A549 (cell line): Measurements from ENCODE around the gene STAMBP. TPM values are rescaled to one million over a fixed set of nuclear protein-coding genes. Genes with fewer than 3 reads are reported as not detected.

Experiments
- ATAC-seq, 2 experiments: fragments of 200-7000 bp in 1 of 2; fragments of >200 bp in 1 of 2; cut with Nextera tagmentation in 1 of 2; cut with Tn5 transposase in 1 of 2; 3 replicates each; pipeline versions ENCODE4 v1.8.0 to v1.9.1; 2018 to 2020; ENCODE audit warnings: mild to moderate bottlenecking in 1 of 2, moderate library complexity in 1 of 2
- CTCF ChIA-PET: fragments of 300-600 bp; sonication (Branson Sonifier 250); formaldehyde crosslinking; extraction: SDS; loops from one replicate; lab custom pipeline; 2021; ENCODE audit warnings: antibody characterized with exemption, inconsistent platforms; lab: Yijun Ruan, JAX
- POLR2A ChIA-PET: fragments of 350-600 bp; formaldehyde crosslinking; extraction: SDS; loops from one replicate; lab custom pipeline; 2021; ENCODE audit warnings: antibody characterized with exemption, inconsistent platforms; lab: Yijun Ruan, JAX
- DNase-seq, 2 experiments: peaks; one replicate each; pipeline versions ENCODE4 v3.0.0 to v3.0.0-alpha.2; 2011 to 2016; ENCODE audit warnings: low read depth in 1 of 2, low spot score in 1 of 2
- FAIRE-seq: peaks from 2 replicates; lab custom pipeline; 2011; peaks lifted over from hg19 to GRCh38; lab: Jason Lieb, UNC
- H3K27ac ChIP-seq, 2 experiments: fragments of >200 bp; sonication (Bioruptor Twin); formaldehyde crosslinking; 3 replicates each; pipeline ENCODE4 v1.5.1; 2016 to 2017
- H3K4me1 ChIP-seq: fragments of >200 bp; sonication (Bioruptor Twin); formaldehyde crosslinking; 3 replicates; pipeline ENCODE4 v1.6.1; 2016
- H3K4me2 ChIP-seq: fragments of >200 bp; sonication (Bioruptor Twin); formaldehyde crosslinking; 3 replicates; pipeline ENCODE4 v1.6.1; 2016
- H3K4me3 ChIP-seq: fragments of >200 bp; sonication (Bioruptor Twin); formaldehyde crosslinking; 3 replicates; pipeline ENCODE4 v1.5.1; 2016
- H3K9me3 ChIP-seq: fragments of >200 bp; sonication (Bioruptor Twin); formaldehyde crosslinking; 3 replicates; pipeline ENCODE4 v1.6.1; 2016
- CEBPB ChIP-seq, 2 experiments: fragments of >200 bp in 1 of 2; sonication (Bioruptor Twin) in 1 of 2; formaldehyde crosslinking in 1 of 2; IDR thresholded peaks; 2 replicates each; pipeline ENCODE4 v1.6.1; 2012 to 2016
- EHMT2 ChIP-seq: fragments of 200-600 bp; sonication (generic); IDR thresholded peaks from 2 replicates; pipeline ENCODE4 v1.6.1; 2016; ENCODE audit warnings: antibody characterized with exemption, low read depth, mild to moderate bottlenecking, moderate library complexity
- EP300 ChIP-seq, 2 experiments: fragments of >200 bp; sonication (Bioruptor Twin); formaldehyde crosslinking; IDR thresholded peaks; 2 replicates in 1 of 2; 3 replicates in 1 of 2; pipeline ENCODE4 v1.6.1; 2016 to 2017
- ESRRA ChIP-seq: fragments of 150-350 bp; IDR thresholded peaks from 2 replicates; pipeline ENCODE4 v1.6.1; 2014; ENCODE audit warnings: mild to moderate bottlenecking, low read length, borderline replicate concordance
- FOSB ChIP-seq: fragments of 250-450 bp; sonication (Bioruptor Pico); IDR thresholded peaks from 2 replicates; pipeline ENCODE4 v1.5.0; 2020; ENCODE audit warnings: mild to moderate bottlenecking, moderate library complexity
- FOSL2 ChIP-seq, 2 experiments: fragments of 450-650 bp in 1 of 2; fragments of >200 bp in 1 of 2; sonication (Bioruptor Twin) in 1 of 2; formaldehyde crosslinking; IDR thresholded peaks; 2 replicates each; pipeline versions ENCODE4 v1.5.0 to v1.6.1; 2016 to 2020; ENCODE audit warnings: mild to moderate bottlenecking in 1 of 2, moderate library complexity in 1 of 2
- HDAC2 ChIP-seq: fragments of 200-600 bp; sonication (generic); IDR thresholded peaks from 2 replicates; pipeline ENCODE4 v1.6.1; 2016
- JUN ChIP-seq, 2 experiments: fragments of >200 bp; sonication (Bioruptor Twin); formaldehyde crosslinking; IDR thresholded peaks; 2 replicates in 1 of 2; 3 replicates in 1 of 2; pipeline ENCODE4 v1.6.1; 2016 to 2017
- JUNB ChIP-seq: fragments of >200 bp; sonication (Bioruptor Twin); formaldehyde crosslinking; IDR thresholded peaks from 2 replicates; pipeline ENCODE4 v1.6.1; 2016
- NFE2L2 ChIP-seq: fragments of 150-350 bp; conservative IDR thresholded peaks from 2 replicates; pipeline ENCODE4 v1.6.1; 2014; ENCODE audit warnings: low read length
- PHF8 ChIP-seq: fragments of 200-600 bp; sonication (generic); IDR thresholded peaks from 2 replicates; pipeline ENCODE4 v1.6.1; 2016; ENCODE audit warnings: low read depth, mild to moderate bottlenecking, antibody characterized with exemption, moderate library complexity, borderline replicate concordance
- POLR2A ChIP-seq: IDR thresholded peaks from 2 replicates; pipeline ENCODE4 v1.6.1; 2012; ENCODE audit warnings: mild to moderate bottlenecking, low read length
- RAD21 ChIP-seq, 2 experiments: fragments of >200 bp in 1 of 2; sonication (Bioruptor Twin) in 1 of 2; formaldehyde crosslinking in 1 of 2; IDR thresholded peaks in 1 of 2; conservative IDR thresholded peaks in 1 of 2; 2 replicates in 1 of 2; 3 replicates in 1 of 2; pipeline ENCODE4 v1.6.1; 2012 to 2018; ENCODE audit warnings: inconsistent platforms in 1 of 2
- TFCP2L1 ChIP-seq: fragments of 250-450 bp; sonication (Bioruptor Pico); IDR thresholded peaks from 2 replicates; pipeline ENCODE4 v1.5.0; 2021; ENCODE audit warnings: mild to moderate bottlenecking
- TP53 ChIP-seq: fragments of 250-450 bp; sonication (Bioruptor Pico); IDR thresholded peaks from 2 replicates; pipeline ENCODE4 v1.5.0; 2021; ENCODE audit warnings: mild to moderate bottlenecking, moderate library complexity
- WGBS: methylation state at CpG from one replicate; pipeline ENCODE4 v1.1.6; 2017; ENCODE audit errors: missing lambda C conversion rate; 5-methylcytosine and 5-hydroxymethylcytosine counted together
- polyA minus RNA-seq: library from RNA; depleted of rRNA, polyadenylated mRNA; stranded (reverse); fragments of >200 nt; gene quantifications from 2 replicates; pipeline ENCODE4 v1.2.3, GENCODE V29; 2011; rRNA and poly(A)+ RNA removed
- polyA plus RNA-seq, 4 experiments: library from polyadenylated mRNA; depleted of rRNA in 3 of 4; stranded (reverse); fragments of >200 nt; fragmentation: RNase III in 1 of 4; extraction: RNeasy Plus Mini Kit Qiagen cat#74134 plus additional on column Dnase treatment in 1 of 4; gene quantifications; 2 replicates in 3 of 4; 3 replicates in 1 of 4; pipeline ENCODE4 v1.2.3, GENCODE V29; 2011 to 2017
- TF ChIP-seq, protein P1 (sequence below): fragments of 450-650 bp; IDR thresholded peaks from 2 replicates; pipeline ENCODE4 v1.6.1; 2014; ENCODE audit warnings: antibody characterized with exemption
- TF ChIP-seq, protein P2 (sequence below): IDR thresholded peaks from 2 replicates; pipeline ENCODE4 v1.6.1; 2012; ENCODE audit warnings: low read depth, borderline replicate concordance
- TF ChIP-seq, protein P3 (sequence below): IDR thresholded peaks from 2 replicates; pipeline ENCODE4 v1.6.1; 2012
- TF ChIP-seq, protein P4 (sequence below): fragments of 200-600 bp; sonication (generic); IDR thresholded peaks from 2 replicates; pipeline ENCODE4 v1.6.1; 2016; ENCODE audit warnings: antibody characterized with exemption, mild to moderate bottlenecking, moderate library complexity
- TF ChIP-seq, protein P5 (sequence below): fragments of >200 bp; sonication (Bioruptor Twin); formaldehyde crosslinking; IDR thresholded peaks from 3 replicates; pipeline ENCODE4 v1.6.1; 2016
- TF ChIP-seq, protein P6 (sequence below): IDR thresholded peaks from 2 replicates; pipeline ENCODE4 v1.6.1; 2012
- TF ChIP-seq, protein P7 (sequence below): fragments of 250-450 bp; sonication (Bioruptor Pico); IDR thresholded peaks from 2 replicates; pipeline ENCODE4 v1.5.0; 2021; ENCODE audit warnings: mild to moderate bottlenecking, moderate library complexity, borderline replicate concordance

The STAMBP gene
- polyA plus RNA-seq (2011; rRNA removed), result 86.1 and 96.3 TPM in 2 replicates
- 39.4 and 43.7 TPM in 2 replicates for polyA plus RNA-seq (2012; cell fraction: cytosol; rRNA removed)
- 23.1 and 25.6 TPM in 2 replicates for polyA plus RNA-seq (2012; cell fraction: nucleus; rRNA removed)
- 42.1 to 45.6 TPM (median 44.4 TPM) in 3 replicates for polyA plus RNA-seq (2017; fragmentation: RNase III; extraction: RNeasy Plus Mini Kit Qiagen cat#74134 plus additional on column Dnase treatment)
- 50.6 and 67.2 TPM in 2 replicates for polyA minus RNA-seq

DNA sequence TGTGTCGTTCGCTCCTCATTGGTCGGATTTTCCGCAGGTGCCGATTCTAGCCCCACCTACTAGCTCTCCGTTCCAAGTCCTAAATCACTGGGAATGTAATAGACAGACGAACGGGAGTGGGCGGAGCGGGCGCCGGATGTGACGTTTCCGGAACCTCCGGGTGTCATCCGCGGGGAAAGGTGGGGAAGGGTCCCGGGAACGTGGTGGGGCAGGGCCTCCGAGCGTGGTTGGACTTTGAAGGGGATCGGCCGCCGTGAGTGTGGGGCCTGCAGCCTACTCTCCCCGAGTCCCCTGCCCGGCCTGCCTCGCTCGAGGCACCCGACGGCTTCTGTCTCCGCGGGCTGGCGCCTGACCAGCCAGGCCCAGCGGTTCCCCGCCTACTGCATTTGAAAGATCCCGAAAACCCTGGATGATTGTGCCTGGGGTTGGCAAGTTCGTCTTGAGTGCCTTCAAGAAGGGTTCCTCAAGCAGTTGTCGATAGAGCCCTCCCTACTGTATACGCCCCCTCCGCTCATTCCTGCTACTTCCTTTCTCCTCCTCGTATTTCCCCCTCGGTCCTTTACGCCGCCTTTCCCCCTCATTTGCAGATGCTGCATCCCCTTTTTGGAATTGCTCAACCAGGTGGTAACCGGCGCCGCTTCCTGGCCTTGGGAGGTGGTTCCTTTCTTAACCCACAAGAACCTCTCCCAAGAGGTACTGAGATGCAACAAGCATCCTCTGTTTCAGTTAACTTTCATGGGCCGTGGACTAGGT lies at the start of gene STAMBP:
Gene STAMBP, plus strand, starts transcription at position 144 of the 753 bp plus-strand sequence. CDS start 1,896 bp downstream, outside the sequence.
- FAIRE-seq, result peak; percentile 84
- POLR2A ChIA-PET, result interaction anchor here (0.6 to 2.7 kb wide), 14 partner anchors 9 to 833 kb away, joined by 3 to 20 read pairs (median 4); partner anchors contain the start of genes INO80B, MOB1A and TPRKB
- ATAC-seq, result peak; percentile 96 to 97
- TF ChIP-seq, protein P1, sequence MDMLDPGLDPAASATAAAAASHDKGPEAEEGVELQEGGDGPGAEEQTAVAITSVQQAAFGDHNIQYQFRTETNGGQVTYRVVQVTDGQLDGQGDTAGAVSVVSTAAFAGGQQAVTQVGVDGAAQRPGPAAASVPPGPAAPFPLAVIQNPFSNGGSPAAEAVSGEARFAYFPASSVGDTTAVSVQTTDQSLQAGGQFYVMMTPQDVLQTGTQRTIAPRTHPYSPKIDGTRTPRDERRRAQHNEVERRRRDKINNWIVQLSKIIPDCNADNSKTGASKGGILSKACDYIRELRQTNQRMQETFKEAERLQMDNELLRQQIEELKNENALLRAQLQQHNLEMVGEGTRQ, result peak; percentile 71
- TF ChIP-seq TFCP2L1 (CRISPR knock-in tag), result 0 out of 2 replicates have a peak, but pooled peaks have one; percentile 66
- peak; percentile 97 for TF ChIP-seq PHF8
- no peak for TF ChIP-seq FOSB
- no peak for TF ChIP-seq JUNB
- no peak for TF ChIP-seq NFE2L2
- TF ChIP-seq, protein P2, sequence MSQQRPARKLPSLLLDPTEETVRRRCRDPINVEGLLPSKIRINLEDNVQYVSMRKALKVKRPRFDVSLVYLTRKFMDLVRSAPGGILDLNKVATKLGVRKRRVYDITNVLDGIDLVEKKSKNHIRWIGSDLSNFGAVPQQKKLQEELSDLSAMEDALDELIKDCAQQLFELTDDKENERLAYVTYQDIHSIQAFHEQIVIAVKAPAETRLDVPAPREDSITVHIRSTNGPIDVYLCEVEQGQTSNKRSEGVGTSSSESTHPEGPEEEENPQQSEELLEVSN, result peak; percentile 47; the same call in 1 of the 2 replicates
- peak in 1 of 2 experiments; percentile 60; a peak in 2 of 4 replicates for TF ChIP-seq CEBPB (IDR thresholded peaks at IDR 0.05)
- TF ChIP-seq, protein P3, sequence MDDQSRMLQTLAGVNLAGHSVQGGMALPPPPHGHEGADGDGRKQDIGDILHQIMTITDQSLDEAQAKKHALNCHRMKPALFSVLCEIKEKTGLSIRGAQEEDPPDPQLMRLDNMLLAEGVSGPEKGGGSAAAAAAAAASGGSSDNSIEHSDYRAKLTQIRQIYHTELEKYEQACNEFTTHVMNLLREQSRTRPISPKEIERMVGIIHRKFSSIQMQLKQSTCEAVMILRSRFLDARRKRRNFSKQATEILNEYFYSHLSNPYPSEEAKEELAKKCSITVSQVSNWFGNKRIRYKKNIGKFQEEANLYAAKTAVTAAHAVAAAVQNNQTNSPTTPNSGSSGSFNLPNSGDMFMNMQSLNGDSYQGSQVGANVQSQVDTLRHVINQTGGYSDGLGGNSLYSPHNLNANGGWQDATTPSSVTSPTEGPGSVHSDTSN, result peak; percentile 74
- TF ChIP-seq TP53 (CRISPR knock-in tag), result peak; percentile 80
- TF ChIP-seq FOSL2 (IDR thresholded peaks at IDR 0.05), result no peak
- TF ChIP-seq FOSL2 (CRISPR knock-in tag; IDR thresholded peaks at IDR 0.05), result peak; percentile 26; the same call in 1 of the 2 replicates
- no peak for TF ChIP-seq ESRRA
- TF ChIP-seq, protein P4, sequence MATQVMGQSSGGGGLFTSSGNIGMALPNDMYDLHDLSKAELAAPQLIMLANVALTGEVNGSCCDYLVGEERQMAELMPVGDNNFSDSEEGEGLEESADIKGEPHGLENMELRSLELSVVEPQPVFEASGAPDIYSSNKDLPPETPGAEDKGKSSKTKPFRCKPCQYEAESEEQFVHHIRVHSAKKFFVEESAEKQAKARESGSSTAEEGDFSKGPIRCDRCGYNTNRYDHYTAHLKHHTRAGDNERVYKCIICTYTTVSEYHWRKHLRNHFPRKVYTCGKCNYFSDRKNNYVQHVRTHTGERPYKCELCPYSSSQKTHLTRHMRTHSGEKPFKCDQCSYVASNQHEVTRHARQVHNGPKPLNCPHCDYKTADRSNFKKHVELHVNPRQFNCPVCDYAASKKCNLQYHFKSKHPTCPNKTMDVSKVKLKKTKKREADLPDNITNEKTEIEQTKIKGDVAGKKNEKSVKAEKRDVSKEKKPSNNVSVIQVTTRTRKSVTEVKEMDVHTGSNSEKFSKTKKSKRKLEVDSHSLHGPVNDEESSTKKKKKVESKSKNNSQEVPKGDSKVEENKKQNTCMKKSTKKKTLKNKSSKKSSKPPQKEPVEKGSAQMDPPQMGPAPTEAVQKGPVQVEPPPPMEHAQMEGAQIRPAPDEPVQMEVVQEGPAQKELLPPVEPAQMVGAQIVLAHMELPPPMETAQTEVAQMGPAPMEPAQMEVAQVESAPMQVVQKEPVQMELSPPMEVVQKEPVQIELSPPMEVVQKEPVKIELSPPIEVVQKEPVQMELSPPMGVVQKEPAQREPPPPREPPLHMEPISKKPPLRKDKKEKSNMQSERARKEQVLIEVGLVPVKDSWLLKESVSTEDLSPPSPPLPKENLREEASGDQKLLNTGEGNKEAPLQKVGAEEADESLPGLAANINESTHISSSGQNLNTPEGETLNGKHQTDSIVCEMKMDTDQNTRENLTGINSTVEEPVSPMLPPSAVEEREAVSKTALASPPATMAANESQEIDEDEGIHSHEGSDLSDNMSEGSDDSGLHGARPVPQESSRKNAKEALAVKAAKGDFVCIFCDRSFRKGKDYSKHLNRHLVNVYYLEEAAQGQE, result no peak; the same call in 1 of the 2 replicates
- no peak for TF ChIP-seq EP300 (IDR thresholded peaks at IDR 0.05)
- TF ChIP-seq, protein P5, sequence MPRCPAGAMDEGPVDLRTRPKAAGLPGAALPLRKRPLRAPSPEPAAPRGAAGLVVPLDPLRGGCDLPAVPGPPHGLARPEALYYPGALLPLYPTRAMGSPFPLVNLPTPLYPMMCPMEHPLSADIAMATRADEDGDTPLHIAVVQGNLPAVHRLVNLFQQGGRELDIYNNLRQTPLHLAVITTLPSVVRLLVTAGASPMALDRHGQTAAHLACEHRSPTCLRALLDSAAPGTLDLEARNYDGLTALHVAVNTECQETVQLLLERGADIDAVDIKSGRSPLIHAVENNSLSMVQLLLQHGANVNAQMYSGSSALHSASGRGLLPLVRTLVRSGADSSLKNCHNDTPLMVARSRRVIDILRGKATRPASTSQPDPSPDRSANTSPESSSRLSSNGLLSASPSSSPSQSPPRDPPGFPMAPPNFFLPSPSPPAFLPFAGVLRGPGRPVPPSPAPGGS, result peak; percentile 68; the same call in 2 of the 3 replicates
- TF ChIP-seq, protein P6, sequence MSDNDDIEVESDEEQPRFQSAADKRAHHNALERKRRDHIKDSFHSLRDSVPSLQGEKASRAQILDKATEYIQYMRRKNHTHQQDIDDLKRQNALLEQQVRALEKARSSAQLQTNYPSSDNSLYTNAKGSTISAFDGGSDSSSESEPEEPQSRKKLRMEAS, result peak; percentile 87
- TF ChIP-seq POLR2A, result peak; percentile 83
- no peak for TF ChIP-seq RAD21 (conservative IDR thresholded peaks at IDR 0.05 in 1 of 2, IDR thresholded peaks at IDR 0.05 in 1 of 2)
- no peak for TF ChIP-seq EHMT2
- TF ChIP-seq, protein P7, sequence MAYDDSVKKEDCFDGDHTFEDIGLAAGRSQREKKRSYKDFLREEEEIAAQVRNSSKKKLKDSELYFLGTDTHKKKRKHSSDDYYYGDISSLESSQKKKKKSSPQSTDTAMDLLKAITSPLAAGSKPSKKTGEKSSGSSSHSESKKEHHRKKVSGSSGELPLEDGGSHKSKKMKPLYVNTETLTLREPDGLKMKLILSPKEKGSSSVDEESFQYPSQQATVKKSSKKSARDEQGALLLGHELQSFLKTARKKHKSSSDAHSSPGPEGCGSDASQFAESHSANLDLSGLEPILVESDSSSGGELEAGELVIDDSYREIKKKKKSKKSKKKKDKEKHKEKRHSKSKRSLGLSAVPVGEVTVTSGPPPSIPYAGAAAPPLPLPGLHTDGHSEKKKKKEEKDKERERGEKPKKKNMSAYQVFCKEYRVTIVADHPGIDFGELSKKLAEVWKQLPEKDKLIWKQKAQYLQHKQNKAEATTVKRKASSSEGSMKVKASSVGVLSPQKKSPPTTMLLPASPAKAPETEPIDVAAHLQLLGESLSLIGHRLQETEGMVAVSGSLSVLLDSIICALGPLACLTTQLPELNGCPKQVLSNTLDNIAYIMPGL (CRISPR knock-in tag), result 0 out of 2 replicates have a peak, but pooled peaks have one; percentile 43
- TF ChIP-seq JUN (IDR thresholded peaks at IDR 0.05), result peak; percentile 80 to 84; a peak in 4 of 5 replicates
- no peak for TF ChIP-seq HDAC2
- TF ChIP-seq, all 56 proteins: peak for 13
- Histone ChIP-seq H3K4me3 (peak within 1 kb of the TSS; percentile 81), H3K9me3 (no peaks in the 10 kb centered on the region), H3K4me1 (peaks cover 23% of the 10 kb centered on the region; the same call in 2 of the 3 replicates), H3K27ac (peak within 1 kb of the TSS; percentile 88 to 95), H3K4me2 (peak within 1 kb of the TSS; percentile 89)
- DNase-seq, result peak; percentile 96 to 97
- CTCF ChIA-PET, result interaction anchor here (0.6 to 2.8 kb wide), 10 partner anchors 11 to 506 kb away, joined by 3 to 24 read pairs (median 4); no protein-coding TSS in a partner anchor
- 1% methylated on average over 43 of the region's 48 CpGs for WGBS
